HG02759 (cell line): ENCODE results near the gene SNTA1.
"Not testable (repeated sequence)": the region's sequence is repeated elsewhere in the genome, so short reads cannot be mapped to it uniquely, and the experiment has no call there.

Experiments
- ATAC-seq: cut with Tn5 transposase; IDR thresholded peaks from one replicate; pipeline ENCODE4 v1.9.1; 2021; ENCODE audit warnings: mild to moderate bottlenecking, moderate library complexity; ENCODE audit not compliant: unreplicated experiment

SNTA1 gene

GRCh38 chr20:33466303-33466646 lies 22.7 kb upstream of the SNTA1 start:
- ATAC-seq = no peak

GRCh38 chr20:33465481-33466302 lies 22.1 kb upstream of the SNTA1 start:
- no peak for ATAC-seq

GRCh38 chr20:33464759-33465158 lies 21.2 kb upstream of the SNTA1 start:
- ATAC-seq = not testable (repeated sequence)

GRCh38 chr20:33463332-33464101 lies 20.0 kb upstream of the SNTA1 start:
- ATAC-seq = no peak

GRCh38 chr20:33460711-33461110 lies 17.1 kb upstream of the SNTA1 start:
- ATAC-seq = no peak

- ATAC-seq = no peak
Observed at GRCh38 chr20:33459599-33459998, 16.0 kb upstream of the SNTA1 start.

- not testable (repeated sequence) for ATAC-seq
Observed at GRCh38 chr20:33456916-33457642, 13.5 kb upstream of the SNTA1 start.

- ATAC-seq = no peak
Observed at GRCh38 chr20:33450867-33451266, 7.3 kb upstream of the SNTA1 start.

- no peak for ATAC-seq
Observed at GRCh38 chr20:33445881-33446625, 2.5 kb upstream of the SNTA1 start.

GRCh38 chr20:33444797-33445560 lies 1.4 kb upstream of the SNTA1 start:
- ATAC-seq = no peak

- peak; percentile 27 for ATAC-seq
Observed at GRCh38 chr20:33443006-33443511, 504 bp downstream of the SNTA1 start.

GRCh38 chr20:33442136-33443005 lies 1.2 kb downstream of the SNTA1 start:
- ATAC-seq = no peak

GRCh38 chr20:33441142-33441955 lies 2.2 kb downstream of the SNTA1 start:
- no peak for ATAC-seq

- ATAC-seq = not testable (repeated sequence)
Observed at GRCh38 chr20:33440562-33440961, 3.0 kb downstream of the SNTA1 start.

GRCh38 chr20:33438481-33438880 lies 5.1 kb downstream of the SNTA1 start:
- no peak for ATAC-seq

- ATAC-seq = no peak
Observed at GRCh38 chr20:33437141-33437911, 6.2 kb downstream of the SNTA1 start.

GRCh38 chr20:33434434-33434833 lies 9.1 kb downstream of the SNTA1 start:
- no peak for ATAC-seq
